ENCODE data around the gene ERP27.

The ERP27 gene

GRCh38 chr12:14937014-14937413 lies 1.3 kb downstream of the ERP27 start:
- no peak overlapping the region for H3K4me3 ChIP-seq (ENCODE audit: low read depth, low read length)

GRCh38 chr12:14936224-14936861 lies 2.0 kb downstream of the ERP27 start:
- no peak overlapping the region for H3K4me3 ChIP-seq (ENCODE audit: low read depth, low read length)

- H3K4me3 ChIP-seq (ENCODE audit: low read depth, low read length): no peak overlapping the region
Observed at GRCh38 chr12:14935031-14935430, 3.3 kb downstream of the ERP27 start.

- no peak overlapping the region for H3K4me3 ChIP-seq (ENCODE audit: low read depth, low read length)
Observed at GRCh38 chr12:14934511-14934910, 3.8 kb downstream of the ERP27 start.

- H3K4me3 ChIP-seq (ENCODE audit: low read depth, low read length): no peak overlapping the region
Observed at GRCh38 chr12:14931791-14932560, 6.4 kb downstream of the ERP27 start.

GRCh38 chr12:14931359-14931758 lies 7.0 kb downstream of the ERP27 start:
- H3K4me3 ChIP-seq (ENCODE audit: low read depth, low read length): no peak overlapping the region

- no peak overlapping the region for H3K4me3 ChIP-seq (ENCODE audit: low read depth, low read length)
Observed at GRCh38 chr12:14930299-14930698, 8.0 kb downstream of the ERP27 start.

- H3K4me3 ChIP-seq (ENCODE audit: low read depth, low read length): no peak overlapping the region
Observed at GRCh38 chr12:14928931-14929330, 9.4 kb downstream of the ERP27 start.

- H3K4me3 ChIP-seq (ENCODE audit: low read depth, low read length): no peak overlapping the region
Observed at GRCh38 chr12:14927267-14927666, 11.1 kb downstream of the ERP27 start.

- no peak overlapping the region for H3K4me3 ChIP-seq (ENCODE audit: low read depth, low read length)
Observed at GRCh38 chr12:14924541-14924940, 13.8 kb downstream of the ERP27 start.

GRCh38 chr12:14923944-14924343 lies 14.4 kb downstream of the ERP27 start:
- H3K4me3 ChIP-seq (ENCODE audit: low read depth, low read length): no peak overlapping the region

GRCh38 chr12:14921218-14921617 lies 17.1 kb downstream of the ERP27 start:
- H3K4me3 ChIP-seq (ENCODE audit: low read depth, low read length): no peak overlapping the region

- no peak overlapping the region for H3K4me3 ChIP-seq (ENCODE audit: low read depth, low read length)
Observed at GRCh38 chr12:14920475-14921126, 17.7 kb downstream of the ERP27 start.

GRCh38 chr12:14919455-14919854 lies 18.9 kb downstream of the ERP27 start:
- no peak overlapping the region for H3K4me3 ChIP-seq (ENCODE audit: low read depth, low read length)

- H3K4me3 ChIP-seq (ENCODE audit: low read depth, low read length): no peak overlapping the region
Observed at GRCh38 chr12:14915736-14916135, 22.6 kb downstream of the ERP27 start.

- no peak overlapping the region for H3K4me3 ChIP-seq (ENCODE audit: low read depth, low read length)
Observed at GRCh38 chr12:14913381-14913781, 25.0 kb downstream of the ERP27 start.

GRCh38 chr12:14911131-14911530 lies 27.2 kb downstream of the ERP27 start:
- no peak overlapping the region for H3K4me3 ChIP-seq (ENCODE audit: low read depth, low read length)

GRCh38 chr12:14910090-14910915 lies 28.0 kb downstream of the ERP27 start:
- H3K4me3 ChIP-seq (ENCODE audit: low read depth, low read length): no peak overlapping the region

- H3K4me3 ChIP-seq (ENCODE audit: low read depth, low read length): no peak overlapping the region
Observed at GRCh38 chr12:14907953-14908352, 30.4 kb downstream of the ERP27 start.

GRCh38 chr12:14906114-14906513 lies 32.2 kb downstream of the ERP27 start:
- H3K4me3 ChIP-seq (ENCODE audit: low read depth, low read length): no peak overlapping the region

Data from iPS-11a (cell line).